ENCODE results near the gene EPHA2.

DNA sequence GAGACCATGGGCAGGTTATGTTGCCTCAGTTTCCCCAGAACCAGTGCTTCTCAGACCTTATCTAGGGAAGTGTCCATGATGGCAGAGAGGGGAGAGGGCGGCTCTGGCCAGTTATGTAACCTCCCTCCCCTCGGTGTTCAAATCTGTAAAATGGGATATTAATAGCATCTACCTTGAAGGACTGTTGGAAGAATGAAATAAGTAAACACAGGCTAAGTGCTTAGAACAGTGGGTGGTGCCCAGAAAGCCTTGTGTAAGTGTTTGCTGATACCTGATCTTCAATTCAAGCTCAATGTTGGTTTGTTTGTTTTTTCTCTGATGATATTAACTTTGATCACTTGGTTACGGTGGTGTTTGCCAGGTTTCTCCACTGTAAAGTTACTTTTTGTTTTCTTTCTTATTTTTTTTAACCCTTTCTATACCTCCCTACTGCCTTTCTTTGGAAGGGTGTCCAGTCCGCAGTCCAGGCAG, 34.9 kb downstream of the EPHA2 start:
- TF ChIP-seq ZFP3 (CRISPR knock-in tag; IDR thresholded peaks at IDR 0.05) = no peak
- TF ChIP-seq RARB (CRISPR knock-in tag; IDR thresholded peaks at IDR 0.05) = no peak
- no peak for TF ChIP-seq TCF4 (CRISPR knock-in tag; IDR thresholded peaks at IDR 0.05; ENCODE audit: borderline replicate concordance)
- TF ChIP-seq PATZ1 (CRISPR knock-in tag; IDR thresholded peaks at IDR 0.05; ENCODE audit: borderline replicate concordance) = no peak
- TF ChIP-seq ZNF565 (CRISPR knock-in tag; conservative IDR thresholded peaks at IDR 0.05; ENCODE audit: low read depth) = no peak
- TF ChIP-seq ARNTL (CRISPR knock-in tag; IDR thresholded peaks at IDR 0.05; ENCODE audit: borderline replicate concordance, low read depth) = no peak
- no peak for TF ChIP-seq SNAI2 (CRISPR knock-in tag; IDR thresholded peaks at IDR 0.05)
- TF ChIP-seq, protein P1, sequence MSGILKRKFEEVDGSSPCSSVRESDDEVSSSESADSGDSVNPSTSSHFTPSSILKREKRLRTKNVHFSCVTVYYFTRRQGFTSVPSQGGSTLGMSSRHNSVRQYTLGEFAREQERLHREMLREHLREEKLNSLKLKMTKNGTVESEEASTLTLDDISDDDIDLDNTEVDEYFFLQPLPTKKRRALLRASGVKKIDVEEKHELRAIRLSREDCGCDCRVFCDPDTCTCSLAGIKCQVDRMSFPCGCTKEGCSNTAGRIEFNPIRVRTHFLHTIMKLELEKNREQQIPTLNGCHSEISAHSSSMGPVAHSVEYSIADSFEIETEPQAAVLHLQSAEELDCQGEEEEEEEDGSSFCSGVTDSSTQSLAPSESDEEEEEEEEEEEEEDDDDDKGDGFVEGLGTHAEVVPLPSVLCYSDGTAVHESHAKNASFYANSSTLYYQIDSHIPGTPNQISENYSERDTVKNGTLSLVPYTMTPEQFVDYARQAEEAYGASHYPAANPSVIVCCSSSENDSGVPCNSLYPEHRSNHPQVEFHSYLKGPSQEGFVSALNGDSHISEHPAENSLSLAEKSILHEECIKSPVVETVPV (CRISPR knock-in tag; IDR thresholded peaks at IDR 0.05) = no peak
- no peak for TF ChIP-seq ISL1 (CRISPR knock-in tag; IDR thresholded peaks at IDR 0.05)
- TF ChIP-seq, protein P2, sequence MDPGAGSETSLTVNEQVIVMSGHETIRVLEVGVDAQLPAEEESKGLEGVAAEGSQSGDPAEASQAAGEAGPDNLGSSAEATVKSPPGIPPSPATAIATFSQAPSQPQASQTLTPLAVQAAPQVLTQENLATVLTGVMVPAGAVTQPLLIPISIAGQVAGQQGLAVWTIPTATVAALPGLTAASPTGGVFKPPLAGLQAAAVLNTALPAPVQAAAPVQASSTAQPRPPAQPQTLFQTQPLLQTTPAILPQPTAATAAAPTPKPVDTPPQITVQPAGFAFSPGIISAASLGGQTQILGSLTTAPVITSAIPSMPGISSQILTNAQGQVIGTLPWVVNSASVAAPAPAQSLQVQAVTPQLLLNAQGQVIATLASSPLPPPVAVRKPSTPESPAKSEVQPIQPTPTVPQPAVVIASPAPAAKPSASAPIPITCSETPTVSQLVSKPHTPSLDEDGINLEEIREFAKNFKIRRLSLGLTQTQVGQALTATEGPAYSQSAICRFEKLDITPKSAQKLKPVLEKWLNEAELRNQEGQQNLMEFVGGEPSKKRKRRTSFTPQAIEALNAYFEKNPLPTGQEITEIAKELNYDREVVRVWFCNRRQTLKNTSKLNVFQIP (CRISPR knock-in tag; IDR thresholded peaks at IDR 0.05; ENCODE audit: borderline replicate concordance, low read depth) = no peak
- no peak for TF ChIP-seq OSR1 (CRISPR knock-in tag; IDR thresholded peaks at IDR 0.05)
- no peak for TF ChIP-seq ZFP30 (CRISPR knock-in tag; IDR thresholded peaks at IDR 0.05)

Measured in SK-N-SH treated with all-trans-retinoic acid at 6 μM for 48 hours (cell line).